Ishikawa (cell line): ENCODE results near the gene ZNF57.

Experiments used
- CEBPB ChIP-seq: IDR thresholded peaks from 2 replicates; pipeline ENCODE4 v1.6.1; 2012
- CREB1 ChIP-seq: IDR thresholded peaks from 2 replicates; pipeline ENCODE4 v1.6.1; 2012; ENCODE audit warnings: low read depth
- EGR1 ChIP-seq: IDR thresholded peaks from 2 replicates; pipeline ENCODE4 v1.6.1; 2012
- EP300 ChIP-seq: IDR thresholded peaks from 2 replicates; pipeline ENCODE4 v1.6.1; 2012; ENCODE audit warnings: borderline replicate concordance
- FOXM1 ChIP-seq: IDR thresholded peaks from 2 replicates; pipeline ENCODE4 v1.6.1; 2012; ENCODE audit warnings: low read depth, borderline replicate concordance
- MAX ChIP-seq: IDR thresholded peaks from 2 replicates; pipeline ENCODE4 v1.6.1; 2012
- NFIC ChIP-seq: IDR thresholded peaks from 2 replicates; pipeline ENCODE4 v1.6.1; 2012
- RAD21 ChIP-seq: IDR thresholded peaks from 2 replicates; pipeline ENCODE4 v1.6.1; 2012; ENCODE audit warnings: low read depth
- REST ChIP-seq: IDR thresholded peaks from 2 replicates; pipeline ENCODE4 v1.6.1; 2012; ENCODE audit warnings: low read depth, mild to moderate bottlenecking
- TAF1 ChIP-seq: IDR thresholded peaks from 2 replicates; pipeline ENCODE4 v1.6.1; 2012; ENCODE audit warnings: low read depth, mild to moderate bottlenecking
- TCF12 ChIP-seq: IDR thresholded peaks from 2 replicates; pipeline ENCODE4 v1.6.1; 2012; ENCODE audit warnings: low read depth
- TEAD4 ChIP-seq: IDR thresholded peaks from 2 replicates; pipeline ENCODE4 v1.6.1; 2012
- USF1 ChIP-seq: IDR thresholded peaks from 2 replicates; pipeline ENCODE4 v1.6.1; 2012
- YY1 ChIP-seq: IDR thresholded peaks from 2 replicates; pipeline ENCODE4 v1.6.1; 2012; ENCODE audit warnings: low read depth
- ZBTB7A ChIP-seq: IDR thresholded peaks from 2 replicates; pipeline ENCODE4 v1.6.1; 2012; ENCODE audit warnings: low read depth

Gene ZNF57

GRCh38 chr19:2905918-2906519, 5.3 kb downstream of the ZNF57 start:
- no peak for TF ChIP-seq MAX
- no peak for TF ChIP-seq NFIC
- no peak for TF ChIP-seq TAF1
- no peak for TF ChIP-seq EGR1
- no peak for TF ChIP-seq TCF12
- no peak for TF ChIP-seq REST
- TF ChIP-seq ZBTB7A = no peak
- no peak for TF ChIP-seq YY1
- TF ChIP-seq TEAD4 = no peak
- no peak for TF ChIP-seq CREB1
- no peak for TF ChIP-seq USF1
- no peak for TF ChIP-seq FOXM1
- no peak for TF ChIP-seq EP300
- TF ChIP-seq RAD21 = no peak
- TF ChIP-seq CEBPB = no peak

- TF ChIP-seq YY1 (no peak), CEBPB (no peak)
Measured at GRCh38 chr19:2906631-2907195, 6.0 kb downstream of the ZNF57 start.

- TF ChIP-seq NFIC (no peak), FOXM1 (no peak), MAX (no peak), TEAD4 (no peak), EP300 (no peak), TCF12 (no peak), YY1 (no peak), USF1 (no peak), REST (no peak), RAD21 (no peak), CEBPB (no peak), ZBTB7A (no peak), TAF1 (no peak), CREB1 (no peak), EGR1 (no peak)
Measured at GRCh38 chr19:2912306-2912705, 11.6 kb downstream of the ZNF57 start.

- no peak for TF ChIP-seq CEBPB
- no peak for TF ChIP-seq TCF12
- TF ChIP-seq NFIC = no peak
- TF ChIP-seq EP300 = no peak
- TF ChIP-seq MAX = no peak
- TF ChIP-seq EGR1 = no peak
- no peak for TF ChIP-seq TEAD4
- TF ChIP-seq USF1 = no peak
- TF ChIP-seq RAD21 = no peak
- no peak for TF ChIP-seq ZBTB7A
Measured at GRCh38 chr19:2917275-2918184, 16.8 kb downstream of the ZNF57 start.
